Sigmoid colon (tissue), 7 donors: ENCODE measurements around the gene FAM186B. TPM values are rescaled to one million over a fixed set of nuclear protein-coding genes. Genes with fewer than 3 reads are reported as not detected.

Experiments
- DNase-seq: peaks from one replicate; pipeline ENCODE4 v3.0.0-alpha.2; 2019
- H3K27ac ChIP-seq, 4 donors: fragments of 200-600 bp; sonication (generic); one replicate each; pipeline ENCODE4 v1.5.1; 2016 to 2019; ENCODE audit warnings: mild to moderate bottlenecking in 1 of 4
- H3K27me3 ChIP-seq, 3 donors: fragments of 200-600 bp; sonication (generic); one replicate each; pipeline ENCODE4 v1.5.1; 2019; ENCODE audit warnings: mild to moderate bottlenecking in 1 of 3
- H3K36me3 ChIP-seq, 4 donors: fragments of 200-600 bp; sonication (generic); one replicate each; pipeline ENCODE4 v1.5.1; 2016 to 2019
- H3K4me1 ChIP-seq, 4 donors: fragments of 200-600 bp; sonication (generic); one replicate each; pipeline ENCODE4 v1.5.1; 2017 to 2019
- H3K4me3 ChIP-seq, 4 donors: fragments of 200-600 bp; sonication (generic); one replicate each; pipeline ENCODE4 v1.5.1; 2017 to 2019; ENCODE audit warnings: mild to moderate bottlenecking in 2 of 4, moderate library complexity in 1 of 4
- H3K9me3 ChIP-seq, 4 donors: fragments of 200-600 bp in 3 of 4; sonication (generic) in 3 of 4; one replicate each; pipeline versions ENCODE4 v1.5.1 to v1.6.1; 2013 to 2019
- EP300 ChIP-seq, 4 donors: sonication (generic); formaldehyde crosslinking; IDR thresholded peaks; one replicate each; pipeline ENCODE4 v1.6.1; 2017; ENCODE audit warnings: antibody characterized with exemption in 4 of 4
- POLR2A ChIP-seq, 2 donors: fragments of 450-650 bp; IDR thresholded peaks; one replicate each; pipeline ENCODE4 v1.6.1; 2016; ENCODE audit warnings: antibody characterized with exemption in 2 of 2, mild to moderate bottlenecking in 2 of 2, moderate library complexity in 2 of 2
- POLR2AphosphoS5 ChIP-seq, 4 donors: sonication (generic); formaldehyde crosslinking; IDR thresholded peaks; one replicate each; pipeline ENCODE4 v1.6.1; 2017; ENCODE audit warnings: antibody characterized with exemption in 4 of 4
- WGBS, 2 donors: extraction: QIAGEN DNeasy Blood & Tissue Kit; methylation state at CpG; one replicate each; pipeline ENCODE4 v1.1.7; 2013; 5-methylcytosine and 5-hydroxymethylcytosine counted together
- intact Hi-C: fragments of 100-400 bp; cut with DNase I; formaldehyde crosslinking; loops from one replicate; pipeline ENCODE4 v1.15.1; 2023
- polyA plus RNA-seq, 3 donors: library from polyadenylated mRNA; stranded (reverse); fragments of 200-250 nt; gene quantifications; one replicate each; pipeline ENCODE4 v1.2.3, GENCODE V29; 2013
- total RNA-seq, 4 donors: library from RNA; depleted of rRNA; stranded (reverse); fragments of >200 nt; gene quantifications; one replicate each; pipeline ENCODE4 v1.1.0, GENCODE V29; 2016
- TF ChIP-seq, protein P1 (sequence below), 4 experiments: fragments of 450-650 bp in 3 of 4; fragments of 200-600 bp in 1 of 4; IDR thresholded peaks; one replicate each; pipeline ENCODE4 v1.5.1; 2016 to 2019; ENCODE audit warnings: antibody characterized with exemption in 4 of 4, mild to moderate bottlenecking in 3 of 4, moderate library complexity in 2 of 4
- donor health status: healthy with polysubstance abuse.
- donor health status: Bipolar disorder and iron deficiency.
- donor health status: healthy.

Gene FAM186B
- total and polyA plus RNA-seq, 7 donors: 0.16 to 0.54 (median 0.22) TPM; not detected in 4

DNA sequence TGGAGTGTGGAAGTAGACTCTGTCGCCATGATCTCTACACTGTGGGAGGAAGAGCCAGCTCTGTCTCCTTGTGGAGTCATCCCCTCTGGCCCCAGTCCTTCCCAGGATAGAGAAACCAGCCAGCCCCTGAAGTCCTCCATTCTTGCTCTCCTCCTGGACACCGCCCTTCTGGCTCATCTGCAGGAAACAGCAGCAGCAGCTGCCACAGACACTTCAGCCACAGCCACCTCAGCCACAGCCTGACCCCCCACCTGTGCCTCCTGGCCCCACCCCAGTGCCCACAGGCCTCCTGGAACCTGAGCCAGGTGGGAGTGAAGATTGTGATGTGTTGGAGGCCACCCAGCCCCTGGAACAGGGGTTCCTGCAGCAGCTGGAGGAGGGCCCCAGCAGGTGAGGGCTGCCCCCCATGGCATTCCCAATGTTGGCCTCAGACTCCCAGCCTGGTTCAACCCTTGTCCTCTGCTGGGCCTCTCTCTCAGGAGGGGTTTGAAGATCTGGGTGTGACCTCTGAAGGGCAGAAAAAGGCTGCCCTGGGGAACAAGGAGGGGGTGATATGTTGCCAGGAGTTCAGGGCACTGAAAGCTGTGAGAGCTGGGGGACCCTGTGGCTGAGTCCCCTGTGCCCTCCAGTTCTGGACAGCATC is 28.4 kb upstream of the FAM186B start:
- Histone ChIP-seq H3K9me3 (no peaks in the 10 kb centered on the region), H3K27me3 (no peaks in the 10 kb centered on the region), H3K27ac (no peak overlapping the region), H3K36me3 (peaks cover 0 to 25% (median 7%) of the 10 kb centered on the region in 4 donors), H3K4me1 (peaks cover 0 to 19% (median 16%) of the 10 kb centered on the region in 4 donors), H3K4me3 (no peak overlapping the region)
- TF ChIP-seq POLR2AphosphoS5 (IDR thresholded peaks at IDR 0.05) (no peak), POLR2A (IDR thresholded peaks at IDR 0.05) (no peak), EP300 (IDR thresholded peaks at IDR 0.05) (no peak)
- TF ChIP-seq, protein P1, sequence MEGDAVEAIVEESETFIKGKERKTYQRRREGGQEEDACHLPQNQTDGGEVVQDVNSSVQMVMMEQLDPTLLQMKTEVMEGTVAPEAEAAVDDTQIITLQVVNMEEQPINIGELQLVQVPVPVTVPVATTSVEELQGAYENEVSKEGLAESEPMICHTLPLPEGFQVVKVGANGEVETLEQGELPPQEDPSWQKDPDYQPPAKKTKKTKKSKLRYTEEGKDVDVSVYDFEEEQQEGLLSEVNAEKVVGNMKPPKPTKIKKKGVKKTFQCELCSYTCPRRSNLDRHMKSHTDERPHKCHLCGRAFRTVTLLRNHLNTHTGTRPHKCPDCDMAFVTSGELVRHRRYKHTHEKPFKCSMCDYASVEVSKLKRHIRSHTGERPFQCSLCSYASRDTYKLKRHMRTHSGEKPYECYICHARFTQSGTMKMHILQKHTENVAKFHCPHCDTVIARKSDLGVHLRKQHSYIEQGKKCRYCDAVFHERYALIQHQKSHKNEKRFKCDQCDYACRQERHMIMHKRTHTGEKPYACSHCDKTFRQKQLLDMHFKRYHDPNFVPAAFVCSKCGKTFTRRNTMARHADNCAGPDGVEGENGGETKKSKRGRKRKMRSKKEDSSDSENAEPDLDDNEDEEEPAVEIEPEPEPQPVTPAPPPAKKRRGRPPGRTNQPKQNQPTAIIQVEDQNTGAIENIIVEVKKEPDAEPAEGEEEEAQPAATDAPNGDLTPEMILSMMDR (IDR thresholded peaks at IDR 0.05): no peak
- no peak for DNase-seq
- 93 to 95% methylated on average over 2 of the region's 2 CpGs for WGBS, 2 donors
- intact Hi-C loops: no loop called here

DNA sequence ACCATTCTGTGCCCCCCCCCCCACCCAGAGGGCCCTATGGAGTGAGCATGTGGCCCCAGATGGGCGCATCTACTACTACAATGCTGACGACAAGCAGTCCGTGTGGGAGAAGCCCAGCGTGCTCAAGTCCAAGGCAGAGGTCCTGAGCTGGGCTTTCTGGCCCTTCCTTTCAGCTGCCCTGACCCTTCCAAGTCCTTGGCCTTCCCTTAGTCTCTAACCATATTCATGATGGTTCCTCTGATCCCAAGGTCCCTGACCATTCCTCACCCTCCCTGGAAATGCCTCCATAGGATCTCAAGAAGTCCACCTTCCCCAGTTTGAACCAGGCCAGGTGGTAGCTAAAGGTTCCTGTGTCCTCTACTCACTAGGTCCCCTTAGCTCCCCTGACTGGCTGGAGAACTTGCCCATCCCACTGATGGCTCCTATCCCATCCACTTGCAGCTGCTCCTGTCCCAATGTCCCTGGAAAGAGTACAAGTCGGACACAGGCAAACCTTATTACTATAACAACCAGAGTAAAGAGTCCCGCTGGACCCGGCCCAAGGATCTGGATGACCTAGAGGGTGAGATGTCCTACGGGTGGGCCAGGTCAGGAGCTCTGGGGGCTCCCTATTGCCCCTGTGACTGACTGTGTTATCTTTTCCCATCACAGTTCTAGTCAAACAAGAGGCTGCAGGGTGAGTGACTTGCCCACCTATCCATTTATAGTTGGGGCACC is 27.7 kb upstream of the FAM186B start:
- H3K4me3 ChIP-seq: no peak overlapping the region
- DNase-seq: peak; percentile 62
- TF ChIP-seq POLR2A (IDR thresholded peaks at IDR 0.05) (no peak), EP300 (IDR thresholded peaks at IDR 0.05) (no peak), POLR2AphosphoS5 (IDR thresholded peaks at IDR 0.05) (no peak)
- TF ChIP-seq, protein P1 (IDR thresholded peaks at IDR 0.05): no peak
- peaks cover 0 to 19% (median 16%) of the 10 kb centered on the region in 4 donors for H3K4me1 ChIP-seq
- intact Hi-C loops: no loop called here
- no peaks in the 10 kb centered on the region for H3K9me3 ChIP-seq
- no peak overlapping the region for H3K27ac ChIP-seq
- WGBS, 2 donors: 93 to 95% methylated on average over 8 of the region's 8 CpGs
- H3K27me3 ChIP-seq: no peaks in the 10 kb centered on the region
- peaks cover 0 to 25% (median 7%) of the 10 kb centered on the region in 4 donors for H3K36me3 ChIP-seq

DNA sequence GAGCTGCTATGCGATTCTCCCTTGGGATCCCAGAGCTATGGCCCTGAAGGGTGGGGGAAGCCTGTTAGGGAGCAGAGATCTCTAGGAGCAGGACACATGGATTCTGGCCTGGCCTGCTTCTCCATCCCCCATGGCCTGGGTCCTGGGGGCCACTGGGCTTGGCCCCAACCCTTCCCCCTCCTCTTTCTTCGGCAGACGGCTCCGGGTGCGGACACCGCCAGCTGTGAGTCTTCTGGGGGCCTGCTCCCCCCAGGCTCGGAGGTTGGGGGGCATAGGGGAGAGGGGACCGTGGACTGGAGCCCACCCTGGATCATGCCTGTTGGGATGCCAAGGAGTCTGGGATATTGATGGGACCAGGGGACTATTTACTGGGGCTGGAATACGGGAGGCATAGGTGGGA is 27.0 kb upstream of the FAM186B start:
- WGBS, 2 donors: 94% methylated on average over 9 of the region's 9 CpGs
- TF ChIP-seq, protein P1 (IDR thresholded peaks at IDR 0.05): no peak
- no peak for TF ChIP-seq POLR2A (IDR thresholded peaks at IDR 0.05)
- no peak for TF ChIP-seq POLR2AphosphoS5 (IDR thresholded peaks at IDR 0.05)
- no peak for TF ChIP-seq EP300 (IDR thresholded peaks at IDR 0.05)
- Histone ChIP-seq H3K27ac (no peak overlapping the region), H3K27me3 (no peaks in the 10 kb centered on the region), H3K4me1 (peaks cover 0 to 13% (median 12%) of the 10 kb centered on the region in 4 donors), H3K4me3 (no peak overlapping the region), H3K9me3 (no peaks in the 10 kb centered on the region), H3K36me3 (peaks cover 0 to 25% (median 7%) of the 10 kb centered on the region in 4 donors)
- DNase-seq: peak; percentile 48
- intact Hi-C loops: no loop called here

DNA sequence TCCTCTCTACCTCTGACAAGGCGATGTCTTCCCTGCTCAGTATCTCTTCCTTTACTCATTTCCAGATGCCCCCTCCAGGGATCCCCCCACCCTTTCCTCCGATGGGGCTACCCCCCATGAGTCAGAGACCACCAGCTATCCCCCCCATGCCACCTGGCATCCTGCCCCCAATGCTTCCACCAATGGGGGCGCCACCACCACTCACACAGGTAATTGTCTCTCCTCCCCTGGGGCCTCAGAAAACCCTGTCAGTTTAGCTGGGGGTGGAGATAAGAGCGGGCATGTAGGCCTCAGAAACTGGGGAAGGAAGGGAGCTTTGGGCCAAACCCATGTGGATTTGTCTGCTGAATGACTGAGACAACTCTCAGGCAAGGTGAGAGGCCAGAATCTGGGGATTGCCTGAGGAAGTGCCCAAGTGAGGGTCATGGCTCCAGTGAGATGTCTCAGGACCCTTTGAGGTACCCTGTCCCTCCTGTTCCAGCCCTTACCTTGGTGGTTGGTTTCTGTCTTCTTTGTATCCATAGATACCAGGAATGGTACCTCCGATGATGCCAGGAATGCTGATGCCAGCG is 26.0 kb upstream of the FAM186B start:
- intact Hi-C loops: no loop called here
- Histone ChIP-seq H3K4me3 (no peak overlapping the region), H3K27ac (no peak overlapping the region), H3K36me3 (peaks cover 0 to 25% (median 7%) of the 10 kb centered on the region in 4 donors), H3K4me1 (peaks cover 0 to 3% (median 2%) of the 10 kb centered on the region in 4 donors), H3K9me3 (no peaks in the 10 kb centered on the region), H3K27me3 (no peaks in the 10 kb centered on the region)
- WGBS, 2 donors: 90 to 97% methylated on average over 6 of the region's 6 CpGs
- TF ChIP-seq POLR2AphosphoS5 (IDR thresholded peaks at IDR 0.05) (no peak), EP300 (IDR thresholded peaks at IDR 0.05) (no peak), POLR2A (IDR thresholded peaks at IDR 0.05) (no peak)
- TF ChIP-seq, protein P1 (IDR thresholded peaks at IDR 0.05): no peak
- DNase-seq: peak; percentile 54
